GM20000 (cell line): Measurements from ENCODE around the gene PCCA.

Experiments used
- DNase-seq: peaks from one replicate; pipeline ENCODE4 v3.0.0; 2012; ENCODE audit warnings: low spot score
- TF ChIP-seq, protein P1 (sequence below): IDR thresholded peaks from 2 replicates; pipeline ENCODE4 v1.5.1; 2012; ENCODE audit warnings: mild to moderate bottlenecking, control low read depth; ENCODE audit errors: extremely low read depth, missing control alignments

The PCCA gene

DNA sequence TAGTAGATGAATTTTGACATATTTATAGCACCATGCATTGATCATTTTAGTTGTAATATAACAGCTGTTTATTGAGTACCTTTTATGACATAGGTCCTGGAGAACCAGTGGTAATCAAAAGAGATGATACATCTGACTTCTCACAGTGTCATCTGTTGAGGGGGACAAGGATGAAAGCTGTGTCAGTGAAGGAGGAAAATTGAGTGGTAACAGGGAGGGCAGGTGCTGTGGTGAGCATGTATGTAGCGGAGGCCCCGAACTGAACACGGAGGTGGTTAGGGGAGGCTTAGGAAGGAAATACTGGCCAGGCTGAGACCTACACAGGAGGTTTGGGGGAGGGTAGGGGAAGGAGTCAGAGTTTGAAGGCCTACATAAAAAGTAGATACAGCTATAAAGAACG is 300.0 kb downstream of the PCCA start:
- TF ChIP-seq, protein P1, sequence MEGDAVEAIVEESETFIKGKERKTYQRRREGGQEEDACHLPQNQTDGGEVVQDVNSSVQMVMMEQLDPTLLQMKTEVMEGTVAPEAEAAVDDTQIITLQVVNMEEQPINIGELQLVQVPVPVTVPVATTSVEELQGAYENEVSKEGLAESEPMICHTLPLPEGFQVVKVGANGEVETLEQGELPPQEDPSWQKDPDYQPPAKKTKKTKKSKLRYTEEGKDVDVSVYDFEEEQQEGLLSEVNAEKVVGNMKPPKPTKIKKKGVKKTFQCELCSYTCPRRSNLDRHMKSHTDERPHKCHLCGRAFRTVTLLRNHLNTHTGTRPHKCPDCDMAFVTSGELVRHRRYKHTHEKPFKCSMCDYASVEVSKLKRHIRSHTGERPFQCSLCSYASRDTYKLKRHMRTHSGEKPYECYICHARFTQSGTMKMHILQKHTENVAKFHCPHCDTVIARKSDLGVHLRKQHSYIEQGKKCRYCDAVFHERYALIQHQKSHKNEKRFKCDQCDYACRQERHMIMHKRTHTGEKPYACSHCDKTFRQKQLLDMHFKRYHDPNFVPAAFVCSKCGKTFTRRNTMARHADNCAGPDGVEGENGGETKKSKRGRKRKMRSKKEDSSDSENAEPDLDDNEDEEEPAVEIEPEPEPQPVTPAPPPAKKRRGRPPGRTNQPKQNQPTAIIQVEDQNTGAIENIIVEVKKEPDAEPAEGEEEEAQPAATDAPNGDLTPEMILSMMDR, result no peak
- no peak for DNase-seq

DNA sequence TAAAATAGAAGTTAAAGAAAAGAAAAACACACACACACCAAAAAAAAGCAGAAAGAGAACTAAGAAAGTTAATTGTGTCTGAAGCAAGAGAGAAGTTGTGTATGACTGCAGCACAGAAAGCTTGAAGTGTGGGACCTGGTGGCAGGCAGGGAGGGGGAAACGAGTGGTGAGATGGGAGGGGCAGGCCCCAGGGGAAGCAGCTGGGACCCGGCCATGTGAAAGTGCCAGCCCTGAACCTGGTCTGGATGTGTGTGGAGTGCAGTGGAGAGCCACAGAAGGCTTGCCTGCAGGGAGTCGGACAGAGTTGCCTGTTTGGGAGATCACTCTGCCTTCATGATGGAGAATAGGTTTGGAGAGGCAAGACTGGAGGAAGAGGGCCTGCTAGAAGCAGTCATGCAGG is 300.7 kb downstream of the PCCA start:
- DNase-seq, result no peak
- TF ChIP-seq, protein P1, result no peak

DNA sequence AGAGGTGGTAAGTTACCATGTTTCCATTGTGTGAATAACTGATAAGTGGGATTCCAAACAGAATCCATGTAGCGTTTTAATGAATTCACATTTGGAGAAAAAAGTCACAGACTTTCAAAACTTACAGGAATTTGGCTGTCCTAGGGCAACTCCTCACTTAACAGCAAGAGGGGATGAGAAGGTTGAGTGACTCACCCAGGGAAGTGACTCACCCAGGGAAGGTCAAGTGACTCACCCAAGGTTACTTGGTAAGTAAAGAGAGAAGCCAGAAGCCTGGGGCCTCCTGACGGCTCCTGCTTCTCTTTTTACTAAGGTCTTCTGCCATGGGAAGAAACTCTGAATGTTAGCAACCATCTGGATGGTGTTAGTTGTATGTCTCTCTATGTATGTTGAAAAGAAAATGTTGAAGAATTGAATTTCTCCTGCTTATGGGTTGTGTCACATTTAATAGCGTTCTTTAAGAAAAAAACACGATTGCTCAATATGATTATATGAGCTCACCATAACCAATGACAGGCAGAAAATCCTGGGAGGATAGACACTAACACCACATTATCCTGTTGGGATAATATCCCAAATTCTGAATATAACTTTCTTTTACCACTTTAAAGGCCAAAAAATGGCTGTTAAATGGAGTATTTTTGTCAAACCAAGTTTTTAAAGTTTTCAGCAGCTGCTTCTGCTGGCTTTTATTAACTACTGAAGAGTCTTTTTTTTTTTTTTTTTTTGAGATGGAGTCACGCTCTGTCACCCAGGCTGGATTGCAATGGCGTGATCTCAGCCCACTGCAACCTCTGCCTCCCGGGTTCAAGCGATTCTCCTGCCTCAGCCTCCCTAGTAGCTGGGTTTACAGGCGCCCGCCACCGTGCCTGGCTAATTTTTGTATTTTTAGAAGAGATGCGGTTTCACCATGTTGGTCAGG is 304.1 kb downstream of the PCCA start:
- DNase-seq, result peak; percentile 23
- TF ChIP-seq, protein P1, result no peak

DNA sequence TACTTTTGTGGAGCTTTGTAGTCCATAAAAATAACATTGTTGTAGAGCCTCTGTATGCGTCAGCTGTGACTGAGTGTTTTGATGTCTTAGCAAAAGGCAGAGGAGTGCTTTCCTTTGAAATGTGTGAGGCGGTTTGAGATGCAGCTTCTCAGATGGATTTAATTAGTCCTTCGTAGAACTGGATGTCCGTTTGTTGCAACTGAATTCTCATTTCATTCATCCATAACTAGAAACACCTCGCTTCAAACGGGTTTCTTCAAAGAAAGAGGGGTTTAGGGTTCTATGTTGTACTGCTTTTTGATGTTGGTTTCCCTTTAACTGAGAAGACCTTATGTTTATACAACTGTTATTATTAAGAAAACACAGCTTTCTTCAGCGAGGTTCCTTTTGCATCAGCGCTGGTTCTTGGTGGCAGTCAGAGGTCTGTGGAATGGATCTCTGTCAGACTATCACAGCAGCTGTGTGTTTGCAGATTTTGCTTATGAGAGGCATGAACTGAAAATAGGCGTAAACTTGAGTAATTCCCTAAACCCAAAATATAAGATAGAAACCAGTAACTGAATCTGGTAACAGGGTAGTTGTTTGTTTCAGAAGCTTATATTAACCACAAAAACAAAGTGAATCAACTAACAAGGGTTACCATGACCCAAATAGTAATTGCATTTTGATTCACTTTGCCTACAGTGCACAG is 305.3 kb downstream of the PCCA start:
- peak; percentile 54 for DNase-seq
- TF ChIP-seq, protein P1, result no peak

DNA sequence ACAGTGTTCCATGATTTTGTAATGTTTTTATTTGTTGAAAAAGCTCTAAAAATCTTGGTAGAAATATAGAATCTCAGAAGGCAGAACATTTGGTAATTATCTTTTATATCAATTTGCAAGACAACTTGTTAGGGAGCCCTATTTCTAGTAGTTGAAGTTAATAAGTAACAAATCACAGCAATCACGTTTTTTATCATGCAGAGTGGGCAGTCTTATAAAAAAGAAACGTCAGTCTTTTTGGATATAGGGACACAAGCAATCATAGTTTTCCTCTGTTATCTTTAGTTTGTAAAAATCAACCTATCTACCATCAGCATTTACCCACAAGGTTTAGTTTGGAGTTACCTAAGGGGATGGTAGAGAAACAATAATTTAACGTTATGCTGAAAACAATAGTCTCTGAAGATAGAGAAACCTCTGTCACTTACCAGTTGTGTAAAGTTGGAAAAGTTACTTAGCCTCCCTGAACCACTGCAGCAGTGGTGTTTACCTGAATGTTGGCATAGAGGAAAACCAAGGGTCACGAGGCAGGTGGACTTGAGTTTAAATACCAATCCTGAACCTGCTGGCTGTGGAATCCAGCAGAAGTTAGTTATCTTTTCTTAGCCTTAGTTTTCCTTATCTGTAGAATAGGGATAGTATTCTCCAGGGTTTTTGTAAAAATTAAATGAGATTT is 306.9 kb downstream of the PCCA start:
- TF ChIP-seq, protein P1, result no peak
- DNase-seq, result no peak

DNA sequence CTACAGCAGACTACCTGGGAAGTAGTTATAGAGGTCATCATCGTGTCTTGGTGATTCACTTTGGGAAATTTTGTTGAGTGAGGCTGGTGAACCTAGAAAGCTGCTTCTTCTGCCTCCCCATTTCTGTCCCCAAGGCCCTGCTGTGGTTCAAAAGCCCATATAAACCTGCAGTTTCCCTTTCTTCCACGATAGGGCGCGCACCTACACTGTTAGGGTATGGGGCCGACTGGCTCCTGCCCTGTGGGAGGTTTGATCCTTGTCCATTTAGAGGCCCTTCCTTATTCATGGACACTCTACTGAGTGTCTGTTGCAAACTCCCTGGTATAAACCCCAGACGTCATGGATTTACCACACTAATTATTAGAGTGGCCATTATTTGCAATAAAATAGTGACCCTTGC is 307.9 kb downstream of the PCCA start:
- no peak for DNase-seq
- TF ChIP-seq, protein P1, result no peak

DNA sequence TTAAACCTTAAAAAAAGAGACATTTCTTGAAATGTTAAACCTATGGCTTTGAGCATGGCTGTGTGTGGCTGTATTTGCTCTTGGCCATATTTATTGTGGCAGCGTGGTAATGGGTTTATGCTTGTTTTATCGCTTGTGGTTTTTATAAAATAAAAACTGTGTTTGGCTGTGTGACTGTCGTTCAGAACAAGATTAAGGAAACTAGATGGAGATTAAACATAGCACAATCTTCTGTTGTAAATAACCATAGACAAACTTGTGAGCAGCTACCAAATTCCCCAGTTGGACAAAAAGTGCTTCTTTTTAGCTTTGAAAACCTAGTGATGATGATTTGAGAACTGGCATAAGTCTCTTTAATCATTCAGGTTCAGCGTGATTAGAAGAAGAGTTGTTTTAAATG is 308.7 kb downstream of the PCCA start:
- TF ChIP-seq, protein P1, result no peak
- no peak for DNase-seq
